Hematopoietic multipotent progenitor cell treated with erythropoietin and hydrocortisone succinate and interleukin-3 and kit ligand, for 15 days (in vitro differentiated cells): ENCODE measurements around the gene PSMD11.
"Not testable (repeated sequence)": the region's sequence is repeated elsewhere in the genome, so short reads cannot be mapped to it uniquely, and the experiment has no call there.

ENCODE experiments used
- DNase-seq: peaks from one replicate; pipeline ENCODE4 v3.0.0-alpha.2; 2015; ENCODE audit warnings: low spot score

PSMD11 gene

DNA sequence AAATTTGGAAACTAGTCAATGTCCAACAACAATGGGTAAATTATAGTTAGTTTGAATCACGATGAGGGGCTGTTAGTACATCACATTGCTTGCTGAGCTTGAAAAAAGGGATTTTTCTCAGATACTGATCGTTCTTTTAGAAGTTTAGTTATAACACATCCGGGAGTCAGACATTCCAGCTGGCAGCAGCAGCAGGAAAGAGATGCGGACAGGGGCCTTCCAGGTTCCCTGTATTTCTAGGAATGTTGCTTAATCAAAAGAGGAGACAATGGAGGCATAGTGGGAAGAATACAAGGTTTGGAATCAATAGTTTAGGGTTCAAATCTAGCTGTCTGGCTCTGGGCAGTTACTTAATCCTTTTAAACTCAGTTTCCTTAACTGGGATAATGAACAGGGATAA is 70.3 kb downstream of the PSMD11 start:
- DNase-seq: no peak

DNA sequence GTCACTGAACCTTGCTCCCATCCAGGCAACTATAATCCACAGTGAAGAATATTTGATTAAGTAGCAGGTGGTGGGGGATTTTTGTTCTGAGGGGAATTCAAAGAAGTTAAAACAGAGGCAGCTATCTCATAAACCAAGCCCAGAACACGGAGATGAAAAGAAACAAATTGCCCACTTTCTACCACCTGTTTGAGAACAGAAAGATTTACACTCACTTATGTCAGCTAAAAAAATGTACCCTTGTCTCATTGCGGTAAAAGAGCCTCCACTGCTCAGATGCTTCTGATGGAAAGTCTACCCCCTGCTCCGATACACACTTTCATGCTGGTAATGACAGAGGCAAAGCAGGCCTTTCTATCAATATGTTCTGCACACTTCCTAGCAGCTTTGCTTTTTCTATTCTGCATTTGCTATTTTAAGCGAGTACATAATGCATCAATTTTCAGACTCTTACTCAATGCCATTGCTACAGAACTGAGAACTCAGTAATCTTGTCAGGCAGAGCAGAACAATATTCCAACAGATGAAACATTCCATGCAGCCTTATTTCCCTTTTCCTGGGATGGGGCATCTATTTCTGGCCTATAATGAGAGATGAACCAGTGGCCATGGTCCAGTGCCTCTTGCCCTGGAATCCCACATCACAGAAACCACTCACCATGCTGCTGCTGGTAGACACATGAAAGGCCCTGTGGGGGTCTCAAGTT is 71.5 kb downstream of the PSMD11 start:
- no peak for DNase-seq

DNA sequence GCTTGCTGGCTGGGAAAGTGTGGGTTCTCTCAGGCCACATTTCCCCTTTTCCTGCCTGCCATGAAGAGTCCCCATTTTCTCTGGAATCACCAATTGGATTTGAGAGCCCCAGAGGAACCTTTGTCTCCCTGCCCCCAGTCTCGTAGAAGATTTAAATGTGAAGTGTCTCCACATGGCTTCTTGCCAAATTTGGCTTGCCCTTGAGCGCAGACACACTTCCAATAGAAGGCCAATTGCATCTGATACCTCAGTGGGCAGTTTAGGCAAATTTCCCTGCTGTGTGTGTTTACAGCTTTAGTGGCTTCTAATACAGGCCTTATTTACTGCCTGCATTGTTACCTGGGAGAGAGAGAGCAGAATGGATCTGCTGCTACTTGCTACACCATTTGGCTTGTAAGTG is 72.1 kb downstream of the PSMD11 start:
- DNase-seq: no peak

DNA sequence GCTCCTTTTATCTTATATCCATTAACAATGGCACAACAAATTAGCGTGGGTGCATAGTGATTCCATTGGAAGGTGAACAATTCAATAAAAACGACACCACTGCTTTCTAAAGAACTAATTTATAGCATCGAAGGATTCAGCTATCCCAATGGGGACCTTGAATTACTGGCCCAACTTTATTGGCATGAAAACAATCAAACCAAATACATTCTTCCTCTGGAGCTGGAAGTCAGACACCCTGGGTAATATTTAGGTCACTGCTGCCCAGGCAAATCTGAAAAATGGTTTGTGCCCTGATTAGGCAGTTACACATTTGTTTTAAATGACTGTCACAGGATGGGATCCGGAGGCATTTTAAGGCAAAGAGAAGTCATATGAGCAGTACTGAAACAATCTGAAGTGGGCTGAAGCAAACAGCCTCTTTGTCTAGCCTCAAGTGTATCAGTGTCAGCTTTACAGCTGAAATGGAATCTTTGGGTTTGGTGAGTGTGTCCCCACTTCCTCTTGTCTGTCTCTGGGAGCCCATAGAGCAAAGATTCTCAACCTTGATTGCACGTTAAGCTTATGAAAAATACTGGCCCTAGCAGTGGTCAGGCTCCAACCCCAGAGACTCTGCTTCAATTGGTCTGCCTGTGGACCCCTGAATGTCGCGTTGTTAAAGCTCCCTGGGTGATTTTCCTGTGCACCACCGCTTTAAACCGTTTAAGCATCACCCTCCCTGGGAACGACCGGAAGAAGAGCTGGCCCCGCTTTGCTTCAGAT is 72.8 kb downstream of the PSMD11 start:
- no peak for DNase-seq

DNA sequence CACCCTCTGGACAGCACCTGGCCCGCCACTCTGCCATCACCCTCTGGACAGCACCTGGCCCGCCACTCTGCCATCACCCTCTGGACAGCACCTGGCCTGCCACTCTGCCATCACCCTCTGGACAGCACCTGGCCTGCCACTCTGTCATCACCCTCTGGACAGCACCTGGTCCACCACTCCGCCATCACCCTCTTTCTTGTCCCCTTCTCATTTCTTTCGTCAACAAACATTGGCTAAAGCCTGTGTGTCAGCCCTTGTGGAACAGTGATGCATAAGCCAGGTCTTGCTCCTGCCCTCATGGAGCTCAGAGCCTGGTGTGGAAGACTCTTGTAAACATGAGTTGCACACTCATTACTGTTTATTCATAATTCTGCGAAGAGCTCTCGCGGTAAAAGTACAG is 73.7 kb downstream of the PSMD11 start:
- no peak for DNase-seq

DNA sequence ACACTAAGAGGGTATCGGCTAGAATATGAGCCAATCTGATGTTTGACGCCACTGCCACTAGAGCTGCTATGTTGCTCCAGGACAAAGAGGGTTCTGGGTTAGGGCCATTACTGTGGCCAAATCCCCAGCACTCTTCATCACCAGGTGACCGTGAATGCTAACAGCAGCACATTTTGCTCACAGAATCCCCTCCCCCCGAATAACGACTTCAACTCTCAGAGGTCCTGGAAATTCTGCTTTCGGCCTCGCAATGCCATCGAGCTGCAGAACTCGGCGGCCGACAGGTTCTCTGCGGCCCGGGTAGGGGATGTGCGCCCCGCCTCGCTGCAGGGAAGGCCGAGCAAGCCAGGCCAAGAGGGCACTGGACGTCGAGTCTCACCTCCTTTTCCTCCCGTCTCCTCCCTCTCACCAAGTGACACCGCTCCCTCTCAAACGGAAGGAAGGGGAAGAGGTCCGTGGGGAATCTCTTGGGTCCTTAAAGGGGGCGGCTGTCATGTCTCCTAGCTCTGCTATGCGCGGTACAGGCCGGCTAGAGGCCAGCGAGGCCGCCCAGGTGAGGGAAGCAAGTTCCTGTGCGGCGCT is 74.4 kb downstream of the PSMD11 start:
- DNase-seq: no peak

DNA sequence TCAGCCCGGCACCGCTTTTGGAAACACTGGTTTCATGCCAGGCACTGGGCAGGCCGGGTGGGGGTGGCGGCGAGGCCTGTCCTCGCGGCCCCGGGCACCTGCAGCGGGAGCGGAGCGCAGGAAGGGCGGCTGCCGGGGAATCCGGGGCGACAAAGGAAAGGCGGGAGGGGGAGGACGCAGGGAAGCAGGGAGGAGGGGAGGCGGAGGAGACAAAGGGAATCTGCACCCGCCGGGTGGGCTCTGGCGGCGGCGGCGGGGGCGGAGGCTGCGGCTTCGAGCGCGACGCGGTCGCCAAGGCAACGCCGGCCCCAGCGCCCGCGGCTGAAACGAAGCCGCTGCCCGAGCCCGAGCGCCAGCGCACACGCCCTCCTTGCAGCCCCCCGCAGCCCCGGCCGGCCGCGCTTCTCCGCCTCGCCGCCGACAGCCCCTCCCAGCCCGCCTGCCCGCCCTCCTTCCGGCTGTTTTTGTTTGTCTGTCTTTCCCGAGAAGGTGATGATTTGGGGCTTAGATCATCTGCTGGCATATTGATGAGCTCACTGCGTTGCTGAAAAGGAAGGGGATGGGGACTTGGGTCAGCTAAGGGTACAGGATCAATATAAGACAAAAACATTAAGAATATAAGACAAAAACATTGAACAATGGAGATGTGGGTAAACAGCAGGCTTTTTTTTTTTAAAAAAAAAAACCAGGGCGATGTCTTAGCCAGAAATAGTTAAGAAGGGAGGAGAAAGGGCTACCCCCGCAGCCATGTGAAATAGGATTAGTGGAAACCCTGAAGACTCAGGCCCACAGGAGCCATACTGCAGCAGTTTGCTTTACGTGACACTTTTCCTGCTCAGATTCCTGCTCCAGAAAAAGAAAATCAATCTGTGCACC is 75.2 kb downstream of the PSMD11 start:
- DNase-seq: no peak

DNA sequence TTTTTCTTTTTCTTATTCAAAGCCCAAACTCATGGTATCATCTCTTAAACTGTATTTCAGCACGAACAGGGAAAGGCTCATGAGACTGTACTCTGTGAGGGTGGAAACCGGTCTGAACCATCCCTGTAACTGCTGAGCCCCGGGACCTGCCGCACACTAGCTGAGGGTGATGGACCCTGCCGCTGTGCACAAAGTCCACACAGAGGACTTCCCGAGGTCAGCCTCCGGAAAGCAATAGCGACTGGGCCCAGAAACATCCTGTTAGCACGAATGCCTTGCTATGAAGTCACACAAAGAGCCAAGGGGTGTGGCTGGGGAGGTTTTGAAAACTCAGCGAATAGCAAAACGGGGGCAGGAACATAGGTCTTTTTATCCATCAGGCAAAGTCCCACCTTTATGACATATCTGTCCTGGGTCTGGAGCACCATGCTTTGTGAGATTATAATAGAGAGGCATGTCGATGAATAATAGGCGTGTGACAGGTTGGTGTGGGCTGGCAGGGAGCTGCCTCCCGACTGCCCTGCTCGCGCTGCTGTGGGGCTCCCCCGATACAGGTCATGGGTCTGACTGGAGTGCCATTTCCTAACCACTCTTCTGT is 75.9 kb downstream of the PSMD11 start:
- no peak for DNase-seq

DNA sequence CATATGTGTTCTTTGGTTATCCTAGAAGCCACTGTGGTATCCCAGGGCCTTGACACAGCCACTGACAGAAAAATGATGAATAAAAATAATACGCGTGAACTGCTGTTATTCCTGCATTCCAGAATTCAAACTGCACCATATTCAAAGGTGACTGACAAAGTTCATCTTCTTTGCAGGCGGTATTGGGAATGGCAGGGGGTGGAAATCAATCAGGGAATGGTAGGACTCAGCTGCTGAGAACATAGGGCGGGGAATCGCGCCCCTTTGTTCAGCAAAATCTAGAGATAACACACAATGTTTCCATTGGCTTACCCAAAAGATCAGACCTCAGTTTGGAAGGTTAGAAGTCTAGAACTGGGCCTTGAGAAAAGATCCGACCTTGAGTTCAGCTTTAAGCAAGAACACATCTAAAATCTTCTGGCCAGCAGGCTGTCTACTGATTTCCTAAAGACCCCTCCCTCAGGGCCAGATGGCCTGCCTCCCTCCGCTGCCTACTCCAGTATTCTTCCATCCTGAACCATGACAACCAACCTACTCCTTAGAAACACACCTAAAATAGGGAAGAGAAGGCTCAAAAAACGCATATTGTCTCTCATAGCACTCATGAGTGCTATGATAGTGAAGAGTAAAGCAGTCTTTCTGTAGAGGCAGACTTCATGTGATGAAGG is 76.6 kb downstream of the PSMD11 start:
- no peak for DNase-seq

DNA sequence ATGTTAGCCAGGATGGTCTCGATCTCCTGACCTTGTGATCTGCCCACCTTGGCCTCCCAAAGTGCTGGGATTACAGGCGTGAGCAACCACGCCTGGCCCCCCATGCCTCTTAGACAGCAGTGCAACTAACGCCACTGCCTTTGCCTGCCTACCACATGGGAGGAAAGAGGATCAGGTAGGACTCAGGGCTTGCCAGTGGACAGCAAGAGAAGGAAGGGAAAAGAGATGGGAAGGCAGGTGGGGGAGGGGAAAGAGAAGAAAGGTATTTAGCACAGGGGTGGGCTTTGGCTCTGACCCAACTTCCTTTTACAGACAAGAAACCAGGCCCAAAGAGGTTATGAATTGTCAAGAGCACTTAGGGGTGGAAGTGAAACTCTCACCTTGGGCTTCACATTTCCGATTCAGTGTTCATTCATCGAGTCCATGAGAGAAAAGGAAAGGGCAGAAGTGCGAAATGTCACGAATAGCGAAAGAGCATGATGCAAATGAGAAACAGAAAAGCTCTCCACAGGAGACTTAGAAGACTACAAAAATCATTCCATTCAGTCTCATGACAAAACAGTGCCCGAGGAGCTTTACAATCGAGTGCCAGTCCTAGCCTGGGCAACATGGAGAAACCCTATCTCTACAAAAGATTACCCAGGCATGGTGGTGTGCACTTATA is 78.8 kb downstream of the PSMD11 start:
- no peak for DNase-seq

DNA sequence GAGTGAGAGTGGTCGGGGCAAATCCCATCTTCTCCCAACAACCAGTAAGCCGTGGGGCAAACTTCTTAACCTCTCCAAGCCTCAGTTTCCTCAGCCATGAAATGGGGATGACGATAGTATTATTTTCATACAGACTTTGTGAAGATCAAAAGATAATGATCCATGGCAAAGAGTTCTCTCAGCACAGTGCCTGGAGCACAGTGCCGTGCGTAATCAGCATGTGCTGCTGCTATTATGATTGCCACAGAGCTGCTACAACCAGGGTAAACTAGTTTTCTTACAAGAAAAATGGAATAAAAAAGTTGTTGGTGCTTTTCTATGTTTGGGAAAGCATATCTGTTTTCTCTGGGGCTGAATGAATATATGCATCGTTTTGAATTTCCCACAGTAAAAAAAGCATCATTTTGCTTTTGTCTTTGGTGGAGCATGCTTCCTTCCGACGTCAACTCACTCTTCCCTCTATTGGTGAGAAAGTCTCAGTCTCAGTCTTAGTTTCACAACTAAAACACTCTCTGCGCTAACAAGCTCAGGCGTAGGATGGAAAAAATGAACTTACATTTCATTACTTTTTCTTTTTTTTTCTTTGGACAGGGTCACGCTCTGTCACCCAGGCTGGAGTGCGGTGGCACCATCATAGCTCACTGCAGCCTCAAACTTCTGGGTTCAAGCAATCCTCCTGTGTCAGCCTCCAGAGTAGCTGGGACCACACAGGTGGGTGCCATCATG is 79.7 kb downstream of the PSMD11 start:
- DNase-seq: no peak

DNA sequence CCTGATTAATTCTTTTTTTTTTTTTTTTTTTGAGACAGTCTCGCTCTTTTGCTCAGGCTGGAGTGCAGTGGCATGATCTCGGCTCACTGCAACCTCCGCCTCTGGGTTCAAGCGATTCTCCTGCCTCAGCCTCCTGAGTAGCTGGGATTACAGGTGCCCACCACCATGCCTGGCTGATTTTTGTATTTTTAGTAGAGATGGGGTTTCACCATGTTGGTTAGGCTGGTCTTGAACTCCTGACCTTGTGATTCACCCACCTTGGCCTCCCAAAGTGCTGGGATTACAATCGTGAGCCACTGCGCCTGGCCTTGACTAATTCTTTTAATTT is 80.2 kb downstream of the PSMD11 start:
- DNase-seq: not testable (repeated sequence)

DNA sequence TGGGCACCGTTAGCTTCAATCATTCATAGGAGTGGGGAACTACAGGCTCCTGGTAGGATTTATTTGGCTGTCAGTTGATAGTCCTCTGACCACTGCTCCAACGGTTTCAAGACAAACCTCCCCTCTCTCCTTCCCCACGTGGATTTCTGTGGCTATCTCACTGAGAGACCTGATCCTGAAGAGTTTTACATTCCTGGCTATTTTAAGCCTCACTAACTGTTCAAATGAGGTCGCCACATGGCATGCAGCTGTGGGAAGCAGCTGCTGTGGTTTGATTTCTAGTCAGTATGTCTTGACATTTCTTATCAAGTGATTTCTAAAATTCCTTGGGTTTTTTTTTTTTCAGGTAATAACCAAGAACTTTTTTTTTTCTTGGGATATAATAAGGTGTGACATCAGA is 80.8 kb downstream of the PSMD11 start:
- DNase-seq: no peak

DNA sequence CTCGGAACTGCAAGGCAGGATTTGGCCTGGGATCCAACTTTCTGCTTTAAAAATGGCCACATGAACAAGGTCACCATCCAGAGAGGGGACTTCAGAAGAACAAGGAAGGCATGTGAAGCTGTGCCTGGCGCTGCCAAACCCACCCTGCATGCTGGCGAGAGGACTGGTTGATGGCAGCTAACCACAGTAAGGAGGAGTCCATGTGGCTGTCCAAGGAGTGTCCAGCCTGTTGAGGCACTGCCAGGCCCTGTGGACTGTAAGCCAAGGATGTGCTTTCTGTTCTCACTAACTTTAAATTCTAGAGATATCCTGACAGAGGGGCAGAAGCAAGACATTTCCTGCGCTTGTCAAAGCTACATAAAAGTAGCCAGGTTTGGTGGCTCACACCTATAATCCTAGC is 82.8 kb downstream of the PSMD11 start:
- no peak for DNase-seq

DNA sequence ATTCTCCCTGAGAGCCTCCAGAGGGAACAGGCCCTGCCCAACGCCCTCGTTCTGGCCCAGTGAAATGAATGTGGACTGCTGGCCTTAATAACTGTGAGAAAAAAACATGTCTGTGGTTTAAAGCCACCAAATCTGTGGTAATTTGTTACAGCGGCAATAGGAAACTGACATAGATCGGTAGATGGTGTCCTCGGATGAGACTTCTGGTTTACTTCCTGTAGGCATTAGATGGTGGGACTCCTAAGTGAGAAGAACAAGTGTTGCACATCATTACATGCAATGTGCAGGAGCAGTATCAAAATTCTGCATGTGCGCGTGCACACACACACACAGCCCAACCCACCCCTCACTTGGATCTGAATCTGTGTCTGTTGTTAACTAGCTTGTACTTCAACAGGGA is 84.5 kb downstream of the PSMD11 start:
- DNase-seq: no peak

DNA sequence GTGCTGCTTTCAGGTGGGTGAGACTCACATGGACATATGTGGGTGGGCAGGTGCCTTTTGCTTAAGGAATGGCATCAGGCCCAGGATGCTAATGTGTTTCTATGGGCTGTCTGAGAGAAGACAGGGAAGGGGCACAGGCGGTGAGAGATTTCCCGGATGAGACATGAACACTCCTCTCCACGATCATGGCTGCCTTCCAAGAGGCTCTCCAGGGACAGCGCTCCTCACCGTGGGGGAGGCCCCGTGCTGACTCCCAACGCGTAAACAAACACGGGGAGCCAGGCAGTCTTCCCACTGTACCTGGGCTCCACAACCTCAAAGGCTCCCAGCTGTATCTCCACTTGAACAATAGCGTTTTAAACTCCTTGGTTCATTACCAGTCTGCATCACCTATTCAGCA is 85.3 kb downstream of the PSMD11 start:
- no peak for DNase-seq
